Retinal pigment epithelial cell (primary cell): Measurements from ENCODE around the gene PIWIL4.

ENCODE experiments used
- DNase-seq: peaks from one replicate; pipeline ENCODE4 v3.0.0-alpha.2; 2010; ENCODE audit warnings: low read depth
- H3K4me3 ChIP-seq: 2 replicates; pipeline ENCODE4 v1.5.1; 2011; ENCODE audit warnings: mild to moderate bottlenecking, low read length, control low read depth, moderate library complexity
- CTCF ChIP-seq: conservative IDR thresholded peaks from 2 replicates; pipeline ENCODE4 v1.5.1; 2011; ENCODE audit warnings: low read depth, low read length, control low read depth, inconsistent platforms

The PIWIL4 gene

GRCh38 chr11:94649254-94649653, 82.1 kb downstream of the PIWIL4 start:
- no peak for TF ChIP-seq CTCF

GRCh38 chr11:94649964-94650623, 82.9 kb downstream of the PIWIL4 start:
- DNase-seq = no peak
- H3K4me3 ChIP-seq = no peak overlapping the region
- no peak for TF ChIP-seq CTCF

More at GRCh38 chr11:94649254-94649653, 82.1 kb downstream of the PIWIL4 start:
- H3K4me3 ChIP-seq = no peak overlapping the region
- DNase-seq = no peak

GRCh38 chr11:94650756-94651155, 83.6 kb downstream of the PIWIL4 start:
- DNase-seq = no peak
- TF ChIP-seq CTCF = no peak

GRCh38 chr11:94652735-94653284, 85.6 kb downstream of the PIWIL4 start:
- no peak for DNase-seq
- no peak overlapping the region for H3K4me3 ChIP-seq
- TF ChIP-seq CTCF = no peak

More at GRCh38 chr11:94650756-94651155, 83.6 kb downstream of the PIWIL4 start:
- no peak overlapping the region for H3K4me3 ChIP-seq

- no peak for TF ChIP-seq CTCF
- no peak for DNase-seq
- no peak overlapping the region for H3K4me3 ChIP-seq
These were observed 86.4 kb downstream of the PIWIL4 start for GRCh38 chr11:94653561-94653960.

GRCh38 chr11:94654201-94654600, 87.0 kb downstream of the PIWIL4 start:
- no peak for TF ChIP-seq CTCF
- DNase-seq = no peak
- no peak overlapping the region for H3K4me3 ChIP-seq

- no peak for TF ChIP-seq CTCF
- no peak overlapping the region for H3K4me3 ChIP-seq
- DNase-seq = no peak
These were observed 88.1 kb downstream of the PIWIL4 start for GRCh38 chr11:94655291-94655690.
